Prostate gland (tissue), 2 donors: ENCODE measurements around the gene PROSER1. TPM values are rescaled to one million over a fixed set of nuclear protein-coding genes. Genes with fewer than 3 reads are reported as not detected.

Experiments used
- DNase-seq: peaks from one replicate; pipeline ENCODE4 v3.0.0-alpha.2; 2019; ENCODE audit warnings: low spot score
- H3K27ac ChIP-seq, 2 donors: fragments of 200-600 bp; sonication (generic); 2 replicates each; pipeline ENCODE4 v1.5.1; 2017 to 2019
- H3K27me3 ChIP-seq: fragments of 200-600 bp; sonication (generic); replicated peaks from 2 replicates; pipeline ENCODE4 v1.5.1; 2019; ENCODE audit not compliant: insufficient read depth
- H3K36me3 ChIP-seq, 2 donors: fragments of 200-600 bp; sonication (generic); 1 replicate in 1 of 2; 2 replicates in 1 of 2; pipeline versions ENCODE4 v1.5.1 to v1.8.1; 2017 to 2019
- H3K4me1 ChIP-seq: fragments of 200-600 bp; sonication (generic); replicated peaks from 2 replicates; pipeline ENCODE4 v1.5.1; 2019
- H3K4me3 ChIP-seq, 2 donors: fragments of 200-600 bp; sonication (generic); 2 replicates each; pipeline ENCODE4 v1.5.1; 2017 to 2019
- H3K9me3 ChIP-seq: fragments of 200-600 bp; sonication (generic); 2 replicates; pipeline ENCODE4 v1.5.1; 2017
- CTCF ChIP-seq, 4 experiments: fragments of 200-600 bp in 2 of 4; fragments of 450-650 bp in 2 of 4; sonication (generic) in 2 of 4; IDR thresholded peaks; 1 replicate in 3 of 4; 2 replicates in 1 of 4; pipeline ENCODE4 v1.5.1; 2016 to 2019; ENCODE audit warnings: antibody characterized with exemption in 4 of 4, mild to moderate bottlenecking in 2 of 4, moderate library complexity in 2 of 4
- POLR2A ChIP-seq: fragments of 450-650 bp; IDR thresholded peaks from one replicate; pipeline ENCODE4 v1.6.1; 2016; ENCODE audit warnings: antibody characterized with exemption, mild to moderate bottlenecking
- POLR2AphosphoS5 ChIP-seq: sonication (generic); formaldehyde crosslinking; IDR thresholded peaks from one replicate; pipeline ENCODE4 v1.6.1; 2017; ENCODE audit warnings: antibody characterized with exemption
- WGBS: methylation state at CpG from one replicate; pipeline ENCODE4 v1.1.5; 2018; 5-methylcytosine and 5-hydroxymethylcytosine counted together
- intact Hi-C: fragments of 100-400 bp; cut with DNase I; formaldehyde crosslinking; loops from one replicate; pipeline ENCODE4 v1.14.2; 2022
- total RNA-seq, 2 donors: library from RNA; depleted of rRNA; stranded (reverse); fragments of >200 nt; gene quantifications; one replicate each; pipeline ENCODE4 v1.1.0, GENCODE V29; 2016

PROSER1 gene
- total RNA-seq, 2 donors from 2014 or later = 33.6 to 39.5 TPM

- TF ChIP-seq CTCF (IDR thresholded peaks at IDR 0.05) = no peak
- TF ChIP-seq POLR2A = no peak
- Histone ChIP-seq H3K27ac (no peak overlapping the region), H3K36me3 (no peaks in the 10 kb centered on the region), H3K9me3 (no peaks in the 10 kb centered on the region), H3K4me1 (no peaks in the 10 kb centered on the region), H3K4me3 (no peak overlapping the region), H3K27me3 (no peaks in the 10 kb centered on the region)
- intact Hi-C loops = no loop called here
- no peak for DNase-seq
- 58% methylated on average over 9 of the region's 9 CpGs for WGBS
Measured at GRCh38 chr13:38979891-38980749, 57.8 kb downstream of the PROSER1 start.

- H3K4me1 ChIP-seq = no peaks in the 10 kb centered on the region
- no peaks in the 10 kb centered on the region for H3K9me3 ChIP-seq
- no peak overlapping the region for H3K4me3 ChIP-seq
- H3K36me3 ChIP-seq = no peaks in the 10 kb centered on the region
- H3K27ac ChIP-seq = no peak overlapping the region
- WGBS = 96% methylated on average over 4 of the region's 4 CpGs
- no peak for TF ChIP-seq CTCF (IDR thresholded peaks at IDR 0.05)
- no peak for TF ChIP-seq POLR2A
- TF ChIP-seq POLR2AphosphoS5 = no peak
- no peaks in the 10 kb centered on the region for H3K27me3 ChIP-seq
- no peak for DNase-seq
- intact Hi-C loops = no loop called here
Measured at GRCh38 chr13:38970380-38971051, 67.4 kb downstream of the PROSER1 start.

GRCh38 chr13:38969187-38969586, 68.7 kb downstream of the PROSER1 start:
- H3K36me3 ChIP-seq = no peaks in the 10 kb centered on the region
- no peak for DNase-seq
- WGBS = 72% methylated on average over 2 of the region's 2 CpGs
- no peak overlapping the region for H3K27ac ChIP-seq
- H3K4me1 ChIP-seq = no peaks in the 10 kb centered on the region
- H3K4me3 ChIP-seq = no peak overlapping the region
- intact Hi-C loops = no loop called here
- H3K27me3 ChIP-seq = no peaks in the 10 kb centered on the region
- no peaks in the 10 kb centered on the region for H3K9me3 ChIP-seq
- TF ChIP-seq POLR2AphosphoS5 (no peak), POLR2A (no peak), CTCF (IDR thresholded peaks at IDR 0.05) (no peak)

GRCh38 chr13:38967446-38967845, 70.4 kb downstream of the PROSER1 start:
- WGBS = 4% methylated on average over 2 of the region's 2 CpGs
- intact Hi-C loops = no loop called here
- no peak for DNase-seq
- no peaks in the 10 kb centered on the region for H3K4me1 ChIP-seq
- no peak overlapping the region for H3K27ac ChIP-seq
- H3K36me3 ChIP-seq = no peaks in the 10 kb centered on the region
- no peaks in the 10 kb centered on the region for H3K27me3 ChIP-seq
- TF ChIP-seq POLR2AphosphoS5 (no peak), POLR2A (no peak), CTCF (IDR thresholded peaks at IDR 0.05) (no peak)
- no peaks in the 10 kb centered on the region for H3K9me3 ChIP-seq
- no peak overlapping the region for H3K4me3 ChIP-seq
